RWPE2 (cell line): ENCODE results near the gene EGFR.

Experiments
- ATAC-seq: fragments of 200-7000 bp; cut with Tn5 transposase; 3 replicates; pipeline ENCODE4 v1.9.1; 2021; ENCODE audit warnings: low read depth
- DNase-seq: peaks from one replicate; pipeline ENCODE4 v3.0.0-alpha.2; 2020; ENCODE audit warnings: low spot score
- H3K27ac ChIP-seq: fragments of 450-650 bp; 2 replicates; pipeline ENCODE4 v1.5.1; 2017; ENCODE audit warnings: mild to moderate bottlenecking; ENCODE audit not compliant: poor library complexity, severe bottlenecking
- H3K27me3 ChIP-seq: fragments of 250-450 bp; sonication (Bioruptor Pico); 2 replicates; pipeline ENCODE4 v1.5.1; 2021; ENCODE audit warnings: mild to moderate bottlenecking, moderate library complexity; ENCODE audit not compliant: insufficient read depth, poor library complexity, severe bottlenecking
- H3K36me3 ChIP-seq: fragments of 250-450 bp; sonication (Bioruptor Pico); 2 replicates; pipeline ENCODE4 v1.5.1; 2020; ENCODE audit warnings: low read depth, mild to moderate bottlenecking, moderate library complexity
- H3K4me1 ChIP-seq: fragments of 250-450 bp; sonication (Bioruptor Pico); 2 replicates; pipeline ENCODE4 v1.5.1; 2021; ENCODE audit warnings: mild to moderate bottlenecking, moderate library complexity; ENCODE audit not compliant: insufficient read depth, poor library complexity, severe bottlenecking
- H3K4me3 ChIP-seq: fragments of 250-450 bp; sonication (Bioruptor Pico); 2 replicates; pipeline ENCODE4 v1.5.1; 2021; ENCODE audit warnings: mild to moderate bottlenecking, moderate library complexity; ENCODE audit not compliant: severe bottlenecking
- H3K9me3 ChIP-seq: fragments of 250-450 bp; sonication (Bioruptor Pico); 2 replicates; pipeline ENCODE4 v1.5.1; 2021; ENCODE audit warnings: mild to moderate bottlenecking, moderate library complexity; ENCODE audit not compliant: severe bottlenecking
- CTCF ChIP-seq: fragments of 450-650 bp; IDR thresholded peaks from one replicate; pipeline ENCODE4 v1.5.1; 2017; ENCODE audit warnings: mild to moderate bottlenecking, moderate library complexity; ENCODE audit not compliant: poor library complexity, severe bottlenecking

The EGFR gene

GRCh38 chr7:55013851-55014250, 5.0 kb upstream of the EGFR start:
- DNase-seq (no peak), ATAC-seq (peak; percentile 9; the same call in 1 of the 3 replicates)
- TF ChIP-seq CTCF, result no peak
- Histone ChIP-seq H3K4me1 (peaks cover 5% of the 10 kb centered on the region), H3K4me3 (no peak overlapping the region), H3K27me3 (no peaks in the 10 kb centered on the region), H3K9me3 (no peaks in the 10 kb centered on the region), H3K36me3 (no peaks in the 10 kb centered on the region), H3K27ac (no peak overlapping the region)

- H3K27ac ChIP-seq, result no peak overlapping the region
- H3K27me3 ChIP-seq, result no peaks in the 10 kb centered on the region
- DNase-seq (no peak), ATAC-seq (no peak)
- peaks cover 5% of the 10 kb centered on the region for H3K4me1 ChIP-seq
- H3K9me3 ChIP-seq, result no peaks in the 10 kb centered on the region
- H3K36me3 ChIP-seq, result peaks cover 19% of the 10 kb centered on the region
- no peak for TF ChIP-seq CTCF
- no peak overlapping the region for H3K4me3 ChIP-seq
These were observed 2.6 kb upstream of the EGFR start for GRCh38 chr7:55016061-55016745.

- H3K9me3 ChIP-seq, result no peaks in the 10 kb centered on the region
- H3K4me1 ChIP-seq, result peaks cover 5% of the 10 kb centered on the region
- H3K4me3 ChIP-seq, result no peak overlapping the region
- peaks cover 24% of the 10 kb centered on the region for H3K36me3 ChIP-seq
- no peak for ATAC-seq
- no peak for DNase-seq
- TF ChIP-seq CTCF, result no peak
- H3K27ac ChIP-seq, result no peak overlapping the region
- no peaks in the 10 kb centered on the region for H3K27me3 ChIP-seq
These were observed 2.1 kb upstream of the EGFR start for GRCh38 chr7:55016746-55017090.

- Histone ChIP-seq H3K9me3 (no peaks in the 10 kb centered on the region), H3K27ac (peak overlapping the region; percentile 94), H3K36me3 (peaks cover 35% of the 10 kb centered on the region), H3K4me1 (peaks cover 6% of the 10 kb centered on the region), H3K4me3 (no peak overlapping the region), H3K27me3 (no peaks in the 10 kb centered on the region)
- DNase-seq, result no peak
- ATAC-seq, result no peak
- no peak for TF ChIP-seq CTCF
These were observed 976 bp upstream of the EGFR start for GRCh38 chr7:55017841-55018240.

- Histone ChIP-seq H3K4me1 (peaks cover 20% of the 10 kb centered on the region), H3K9me3 (no peaks in the 10 kb centered on the region), H3K36me3 (peaks cover 49% of the 10 kb centered on the region), H3K4me3 (peak overlapping the region; percentile 95), H3K27me3 (no peaks in the 10 kb centered on the region), H3K27ac (peak overlapping the region; percentile 94)
- no peak for TF ChIP-seq CTCF
- ATAC-seq, result no peak
- DNase-seq, result no peak
These were observed 424 bp downstream of the EGFR start for GRCh38 chr7:55019191-55019690.
